SU-DHL-6 (cell line): ENCODE data around the gene PRDM16.

Experiments
- H2AFZ ChIP-seq: fragments of 200-600 bp; sonication (generic); 2 replicates; pipeline ENCODE4 v1.6.1; 2014; ENCODE audit warnings: low read depth, mild to moderate bottlenecking, moderate library complexity, mixed read lengths, antibody characterized with exemption, low read length; ENCODE audit not compliant: severe bottlenecking
- H3F3A ChIP-seq: fragments of 200-600 bp; shearing (Covaris generic); 2 replicates; pipeline ENCODE4 v1.6.0; 2016; ENCODE audit warnings: antibody characterized with exemption, mild to moderate bottlenecking; ENCODE audit not compliant: insufficient read depth
- H3K27ac ChIP-seq: fragments of 200-600 bp; sonication (generic); 2 replicates; pipeline ENCODE4 v1.5.1; 2016; ENCODE audit warnings: low read depth, mild to moderate bottlenecking, low read length, moderate library complexity, mixed read lengths
- H3K27me3 ChIP-seq: fragments of 200-600 bp; sonication (generic), shearing (Covaris generic); 2 replicates; pipeline ENCODE4 v1.6.0; 2014; ENCODE audit warnings: mild to moderate bottlenecking, low read length
- H3K36me3 ChIP-seq: fragments of 200-600 bp; sonication (generic); 2 replicates; pipeline ENCODE4 v1.6.1; 2014; ENCODE audit warnings: mild to moderate bottlenecking, low read length, mixed read lengths
- H3K4me2 ChIP-seq: fragments of 300-600, 200-600 bp; shearing (Covaris generic), sonication (generic); 2 replicates; pipeline ENCODE4 v1.6.0; 2014; ENCODE audit warnings: low read length, low read depth, mild to moderate bottlenecking; ENCODE audit not compliant: poor library complexity, severe bottlenecking
- H3K4me3 ChIP-seq: fragments of 200-600 bp; sonication (generic); 2 replicates; pipeline ENCODE4 v1.5.1; 2014; ENCODE audit warnings: antibody characterized with exemption, low read length, mild to moderate bottlenecking, mixed read lengths; ENCODE audit not compliant: insufficient read depth, poor library complexity, severe bottlenecking
- H3K79me2 ChIP-seq: fragments of 200-600 bp; sonication (generic); 2 replicates; pipeline ENCODE4 v1.6.1; 2014; ENCODE audit warnings: mild to moderate bottlenecking, low read length, moderate library complexity; ENCODE audit not compliant: insufficient read depth
- H3K9ac ChIP-seq: fragments of 200-600 bp; sonication (generic); 2 replicates; pipeline ENCODE4 v1.7.0; 2014; ENCODE audit warnings: mild to moderate bottlenecking, low read length
- H3K9me2 ChIP-seq: fragments of 200-600 bp; sonication (generic); replicated peaks from 2 replicates; pipeline ENCODE4 v1.6.1; 2014; ENCODE audit warnings: low read length; ENCODE audit not compliant: insufficient read depth
- H3K9me3 ChIP-seq: fragments of 200-600 bp; sonication (generic); 2 replicates; pipeline ENCODE4 v1.6.1; 2014; ENCODE audit warnings: low read length, mixed read lengths; ENCODE audit not compliant: insufficient read depth
- H4K20me1 ChIP-seq: fragments of 200-600 bp; sonication (generic); 2 replicates; pipeline ENCODE4 v1.6.1; 2014; ENCODE audit warnings: low read depth, mild to moderate bottlenecking, antibody characterized with exemption, low read length, moderate library complexity, mixed read lengths
- CTCF ChIP-seq: fragments of 200-600 bp; sonication (generic); IDR thresholded peaks from one replicate; pipeline ENCODE4 v1.5.1; 2017; ENCODE audit warnings: antibody characterized with exemption, mild to moderate bottlenecking, low read length, moderate library complexity; ENCODE audit not compliant: insufficient read depth, poor library complexity, severe bottlenecking
- EZH2phosphoT487 ChIP-seq: fragments of 200-600 bp; sonication (generic), shearing (Covaris generic); conservative IDR thresholded peaks from 2 replicates; pipeline ENCODE4 v1.6.1; 2018; ENCODE audit warnings: mild to moderate bottlenecking, antibody characterized with exemption, low read length, moderate library complexity, mixed read lengths

The PRDM16 gene

GRCh38 chr1:3375245-3375644 is 306.2 kb downstream of the PRDM16 start:
- no peak overlapping the region for H3K9ac ChIP-seq
- H3K79me2 ChIP-seq = no peaks in the 10 kb centered on the region
- H4K20me1 ChIP-seq = no peaks in the 10 kb centered on the region
- H3K9me3 ChIP-seq = no peaks in the 10 kb centered on the region
- TF ChIP-seq CTCF (no peak), EZH2phosphoT487 (no peak)
- no peaks in the 10 kb centered on the region for H3K36me3 ChIP-seq
- H3K4me2 ChIP-seq = no peak overlapping the region
- no peak overlapping the region for H3K27ac ChIP-seq
- no peaks in the 10 kb centered on the region for H3F3A ChIP-seq
- H3K4me3 ChIP-seq = no peak overlapping the region
- H3K9me2 ChIP-seq = no peaks in the 10 kb centered on the region
- no peak overlapping the region for H2AFZ ChIP-seq
- no peaks in the 10 kb centered on the region for H3K27me3 ChIP-seq

- Histone ChIP-seq H3K79me2 (no peaks in the 10 kb centered on the region), H3K4me2 (no peak overlapping the region), H3K4me3 (no peak overlapping the region), H3K36me3 (no peaks in the 10 kb centered on the region), H3K27me3 (no peaks in the 10 kb centered on the region), H4K20me1 (no peaks in the 10 kb centered on the region), H3K27ac (no peak overlapping the region), H3K9me3 (no peaks in the 10 kb centered on the region), H2AFZ (no peak overlapping the region), H3K9ac (no peak overlapping the region), H3K9me2 (no peaks in the 10 kb centered on the region), H3F3A (no peaks in the 10 kb centered on the region)
- TF ChIP-seq CTCF (no peak), EZH2phosphoT487 (no peak)
Observed at GRCh38 chr1:3377166-3377565, 308.2 kb downstream of the PRDM16 start.

GRCh38 chr1:3377604-3378279 is 308.7 kb downstream of the PRDM16 start:
- Histone ChIP-seq H3K79me2 (no peaks in the 10 kb centered on the region), H3K9me2 (no peaks in the 10 kb centered on the region), H4K20me1 (no peaks in the 10 kb centered on the region), H3K36me3 (no peaks in the 10 kb centered on the region), H3K4me2 (no peak overlapping the region), H3K4me3 (no peak overlapping the region), H3F3A (no peaks in the 10 kb centered on the region), H3K27ac (no peak overlapping the region), H3K9ac (no peak overlapping the region), H3K9me3 (no peaks in the 10 kb centered on the region), H3K27me3 (no peaks in the 10 kb centered on the region), H2AFZ (no peak overlapping the region)
- TF ChIP-seq EZH2phosphoT487 (no peak), CTCF (no peak)
